ENCODE data around the gene SERTAD3. TPM values are rescaled to one million over a fixed set of nuclear protein-coding genes. Genes with fewer than 3 reads are reported as not detected.
A peak's percentile ranks its signal among the peaks of the same experiment; 100 is the strongest.

SERTAD3 gene
- total and polyA plus RNA-seq, 2 of the 8 experiments (the other 6 are each of a cell fraction or from before 2014, with no cell fraction given): 15.1 to 32.1 TPM

DNA sequence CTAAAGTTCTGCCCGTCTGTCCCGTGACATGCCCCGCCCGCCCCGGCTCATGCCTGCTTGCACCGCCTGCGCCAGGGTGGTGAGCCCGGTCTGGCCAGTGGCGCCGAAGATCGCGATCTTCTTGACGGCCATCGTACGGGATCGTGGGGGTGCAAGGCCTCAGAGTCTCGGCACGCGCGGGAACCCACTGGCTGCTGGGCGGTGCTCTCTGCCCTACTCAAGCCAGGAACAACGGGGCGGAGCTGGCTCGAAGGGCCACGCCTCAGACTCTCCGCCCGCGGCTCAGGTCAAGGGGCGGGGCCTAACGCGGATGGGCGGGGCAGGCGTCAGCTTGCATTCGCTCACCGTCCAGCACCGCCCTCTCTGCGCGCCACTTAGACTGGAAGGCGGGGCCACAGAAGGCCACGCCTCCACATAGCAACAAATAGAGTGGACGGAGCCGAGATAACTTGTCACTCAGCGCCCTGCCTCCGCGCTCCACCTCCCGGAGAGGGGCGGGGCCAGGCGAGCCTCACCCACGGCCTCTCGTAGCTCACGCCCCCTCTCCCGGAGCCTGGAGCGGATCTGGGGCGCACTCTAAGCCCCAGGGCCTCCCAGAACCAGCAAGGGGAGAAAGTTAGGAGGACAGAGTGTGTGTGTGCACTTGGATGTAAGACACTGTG lies 21.6 kb upstream of the SERTAD3 start, which contains the start of gene BLVRB (continued):
- TF ChIP-seq, protein P1, sequence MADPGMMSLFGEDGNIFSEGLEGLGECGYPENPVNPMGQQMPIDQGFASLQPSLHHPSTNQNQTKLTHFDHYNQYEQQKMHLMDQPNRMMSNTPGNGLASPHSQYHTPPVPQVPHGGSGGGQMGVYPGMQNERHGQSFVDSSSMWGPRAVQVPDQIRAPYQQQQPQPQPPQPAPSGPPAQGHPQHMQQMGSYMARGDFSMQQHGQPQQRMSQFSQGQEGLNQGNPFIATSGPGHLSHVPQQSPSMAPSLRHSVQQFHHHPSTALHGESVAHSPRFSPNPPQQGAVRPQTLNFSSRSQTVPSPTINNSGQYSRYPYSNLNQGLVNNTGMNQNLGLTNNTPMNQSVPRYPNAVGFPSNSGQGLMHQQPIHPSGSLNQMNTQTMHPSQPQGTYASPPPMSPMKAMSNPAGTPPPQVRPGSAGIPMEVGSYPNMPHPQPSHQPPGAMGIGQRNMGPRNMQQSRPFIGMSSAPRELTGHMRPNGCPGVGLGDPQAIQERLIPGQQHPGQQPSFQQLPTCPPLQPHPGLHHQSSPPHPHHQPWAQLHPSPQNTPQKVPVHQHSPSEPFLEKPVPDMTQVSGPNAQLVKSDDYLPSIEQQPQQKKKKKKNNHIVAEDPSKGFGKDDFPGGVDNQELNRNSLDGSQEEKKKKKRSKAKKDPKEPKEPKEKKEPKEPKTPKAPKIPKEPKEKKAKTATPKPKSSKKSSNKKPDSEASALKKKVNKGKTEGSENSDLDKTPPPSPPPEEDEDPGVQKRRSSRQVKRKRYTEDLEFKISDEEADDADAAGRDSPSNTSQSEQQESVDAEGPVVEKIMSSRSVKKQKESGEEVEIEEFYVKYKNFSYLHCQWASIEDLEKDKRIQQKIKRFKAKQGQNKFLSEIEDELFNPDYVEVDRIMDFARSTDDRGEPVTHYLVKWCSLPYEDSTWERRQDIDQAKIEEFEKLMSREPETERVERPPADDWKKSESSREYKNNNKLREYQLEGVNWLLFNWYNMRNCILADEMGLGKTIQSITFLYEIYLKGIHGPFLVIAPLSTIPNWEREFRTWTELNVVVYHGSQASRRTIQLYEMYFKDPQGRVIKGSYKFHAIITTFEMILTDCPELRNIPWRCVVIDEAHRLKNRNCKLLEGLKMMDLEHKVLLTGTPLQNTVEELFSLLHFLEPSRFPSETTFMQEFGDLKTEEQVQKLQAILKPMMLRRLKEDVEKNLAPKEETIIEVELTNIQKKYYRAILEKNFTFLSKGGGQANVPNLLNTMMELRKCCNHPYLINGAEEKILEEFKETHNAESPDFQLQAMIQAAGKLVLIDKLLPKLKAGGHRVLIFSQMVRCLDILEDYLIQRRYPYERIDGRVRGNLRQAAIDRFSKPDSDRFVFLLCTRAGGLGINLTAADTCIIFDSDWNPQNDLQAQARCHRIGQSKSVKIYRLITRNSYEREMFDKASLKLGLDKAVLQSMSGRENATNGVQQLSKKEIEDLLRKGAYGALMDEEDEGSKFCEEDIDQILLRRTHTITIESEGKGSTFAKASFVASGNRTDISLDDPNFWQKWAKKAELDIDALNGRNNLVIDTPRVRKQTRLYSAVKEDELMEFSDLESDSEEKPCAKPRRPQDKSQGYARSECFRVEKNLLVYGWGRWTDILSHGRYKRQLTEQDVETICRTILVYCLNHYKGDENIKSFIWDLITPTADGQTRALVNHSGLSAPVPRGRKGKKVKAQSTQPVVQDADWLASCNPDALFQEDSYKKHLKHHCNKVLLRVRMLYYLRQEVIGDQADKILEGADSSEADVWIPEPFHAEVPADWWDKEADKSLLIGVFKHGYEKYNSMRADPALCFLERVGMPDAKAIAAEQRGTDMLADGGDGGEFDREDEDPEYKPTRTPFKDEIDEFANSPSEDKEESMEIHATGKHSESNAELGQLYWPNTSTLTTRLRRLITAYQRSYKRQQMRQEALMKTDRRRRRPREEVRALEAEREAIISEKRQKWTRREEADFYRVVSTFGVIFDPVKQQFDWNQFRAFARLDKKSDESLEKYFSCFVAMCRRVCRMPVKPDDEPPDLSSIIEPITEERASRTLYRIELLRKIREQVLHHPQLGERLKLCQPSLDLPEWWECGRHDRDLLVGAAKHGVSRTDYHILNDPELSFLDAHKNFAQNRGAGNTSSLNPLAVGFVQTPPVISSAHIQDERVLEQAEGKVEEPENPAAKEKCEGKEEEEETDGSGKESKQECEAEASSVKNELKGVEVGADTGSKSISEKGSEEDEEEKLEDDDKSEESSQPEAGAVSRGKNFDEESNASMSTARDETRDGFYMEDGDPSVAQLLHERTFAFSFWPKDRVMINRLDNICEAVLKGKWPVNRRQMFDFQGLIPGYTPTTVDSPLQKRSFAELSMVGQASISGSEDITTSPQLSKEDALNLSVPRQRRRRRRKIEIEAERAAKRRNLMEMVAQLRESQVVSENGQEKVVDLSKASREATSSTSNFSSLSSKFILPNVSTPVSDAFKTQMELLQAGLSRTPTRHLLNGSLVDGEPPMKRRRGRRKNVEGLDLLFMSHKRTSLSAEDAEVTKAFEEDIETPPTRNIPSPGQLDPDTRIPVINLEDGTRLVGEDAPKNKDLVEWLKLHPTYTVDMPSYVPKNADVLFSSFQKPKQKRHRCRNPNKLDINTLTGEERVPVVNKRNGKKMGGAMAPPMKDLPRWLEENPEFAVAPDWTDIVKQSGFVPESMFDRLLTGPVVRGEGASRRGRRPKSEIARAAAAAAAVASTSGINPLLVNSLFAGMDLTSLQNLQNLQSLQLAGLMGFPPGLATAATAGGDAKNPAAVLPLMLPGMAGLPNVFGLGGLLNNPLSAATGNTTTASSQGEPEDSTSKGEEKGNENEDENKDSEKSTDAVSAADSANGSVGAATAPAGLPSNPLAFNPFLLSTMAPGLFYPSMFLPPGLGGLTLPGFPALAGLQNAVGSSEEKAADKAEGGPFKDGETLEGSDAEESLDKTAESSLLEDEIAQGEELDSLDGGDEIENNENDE (IDR thresholded peaks at IDR 0.05; ENCODE audit: insufficient replicate concordance, low read length): no peak
- TF ChIP-seq TBP (IDR thresholded peaks at IDR 0.05; ENCODE audit: low read depth, low read length) (no peak), KDM1A (IDR thresholded peaks at IDR 0.05; ENCODE audit: borderline replicate concordance, low read length) (no peak), KDM5A (IDR thresholded peaks at IDR 0.05; ENCODE audit: low read length) (no peak), RXRA (IDR thresholded peaks at IDR 0.05; ENCODE audit: insufficient read depth, low read depth, low read length) (no peak), YY1 (IDR thresholded peaks at IDR 0.05; ENCODE audit: low read depth, low read length) (no peak), GABPA (IDR thresholded peaks at IDR 0.05; ENCODE audit: borderline replicate concordance, insufficient read depth, low read length) (no peak), TAF1 (IDR thresholded peaks at IDR 0.05; ENCODE audit: low read depth, low read length) (0 out of 2 replicates have a peak, but pooled peaks have one; percentile 24), SP1 (IDR thresholded peaks at IDR 0.05; ENCODE audit: low read depth, low read length) (peak; percentile 78; the same call in 1 of the 2 replicates), GTF2F1 (IDR thresholded peaks at IDR 0.05; ENCODE audit: borderline replicate concordance, low read depth, low read length) (no peak), SP4 (IDR thresholded peaks at IDR 0.05; ENCODE audit: low read length) (peak; percentile 87; the same call in 1 of the 2 replicates)
